ENCODE measurements around the gene ZIC1.

Gene ZIC1

GRCh38 chr3:147397155-147397874 is 11.8 kb upstream of the ZIC1 start:
- DNase-seq = no peak

DNA sequence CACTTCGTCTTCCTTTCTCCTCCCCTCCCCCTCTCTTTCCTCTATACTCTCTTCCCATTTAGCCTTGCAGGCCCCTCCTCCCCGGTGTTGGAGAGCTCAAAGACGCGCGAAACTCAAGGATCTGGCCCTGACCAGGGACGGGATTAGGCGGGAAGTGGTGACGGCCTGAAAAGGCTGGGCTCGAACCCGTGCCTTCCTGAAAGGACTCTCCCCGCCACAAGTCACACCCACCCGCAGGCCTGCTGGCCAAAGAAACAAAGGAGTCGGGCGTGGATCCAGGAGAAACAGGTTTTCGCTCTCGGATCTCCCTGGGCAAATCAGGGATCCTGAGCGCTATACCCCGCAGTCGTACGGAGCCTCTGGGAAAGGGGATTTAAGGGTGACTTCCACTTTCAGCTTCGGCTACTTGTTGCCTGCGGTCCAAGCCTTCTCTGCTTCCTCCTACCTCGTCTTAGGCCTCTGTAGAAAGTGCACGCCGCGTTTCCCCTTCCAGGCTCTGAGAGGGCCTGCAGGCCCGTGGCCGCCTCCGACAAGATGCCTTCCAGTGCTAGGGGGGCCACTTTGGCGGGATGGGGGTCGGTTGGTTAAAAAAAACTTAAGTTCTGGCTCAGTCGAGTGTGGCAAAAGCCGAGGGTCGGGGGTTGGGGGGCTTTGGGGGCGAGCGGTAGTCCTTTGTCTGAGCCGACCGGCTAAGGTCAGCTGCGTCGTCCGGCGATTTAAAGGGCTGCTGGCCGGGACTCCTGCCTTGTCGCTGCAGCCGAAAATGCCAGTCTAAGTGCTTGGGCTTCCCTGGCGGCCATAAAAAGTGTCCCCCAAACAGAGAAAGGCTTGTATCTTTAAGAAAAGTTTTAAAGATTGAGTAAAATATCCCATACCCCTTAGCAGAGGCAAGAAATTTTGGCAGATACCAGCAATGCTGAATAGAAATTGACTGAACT is 11.0 kb upstream of the ZIC1 start:
- no peak for DNase-seq

DNA sequence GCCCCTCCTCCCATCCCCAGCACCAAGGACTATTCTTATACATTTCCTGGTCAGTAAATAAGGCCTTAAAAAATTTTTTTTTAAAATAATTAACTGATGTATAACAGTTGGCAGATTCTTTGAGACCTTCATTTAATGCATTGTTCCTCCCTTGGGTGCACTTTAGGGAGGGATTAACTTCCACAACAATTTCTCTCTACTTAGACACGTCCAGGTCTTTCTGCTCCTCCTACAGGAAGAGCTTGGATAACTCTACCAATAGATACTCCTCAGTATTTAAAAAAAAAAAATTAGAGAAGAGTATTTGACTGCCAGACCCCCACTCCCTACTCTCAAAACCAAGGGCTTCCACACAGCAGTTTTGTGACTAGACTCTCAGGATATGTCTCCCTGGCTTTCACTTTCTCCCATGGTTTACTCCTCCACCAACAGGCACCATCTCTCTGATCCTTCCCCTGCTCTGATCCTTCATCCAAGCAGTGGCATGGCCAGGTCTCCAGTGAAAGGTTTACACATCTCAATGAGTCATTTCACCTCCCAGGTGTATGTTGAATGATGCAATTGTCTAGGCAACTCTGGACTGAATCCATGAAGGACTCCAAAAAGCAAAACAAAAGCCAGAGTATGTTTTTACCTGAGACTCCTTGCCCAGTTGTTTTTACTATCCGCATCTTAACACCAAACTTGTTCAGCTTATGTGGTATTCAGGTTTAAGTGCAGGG is 10.2 kb upstream of the ZIC1 start:
- no peak for DNase-seq

- DNase-seq = no peak
Observed at GRCh38 chr3:147400111-147400510, 9.1 kb upstream of the ZIC1 start.

GRCh38 chr3:147400999-147401398 is 8.2 kb upstream of the ZIC1 start:
- no peak for DNase-seq

DNA sequence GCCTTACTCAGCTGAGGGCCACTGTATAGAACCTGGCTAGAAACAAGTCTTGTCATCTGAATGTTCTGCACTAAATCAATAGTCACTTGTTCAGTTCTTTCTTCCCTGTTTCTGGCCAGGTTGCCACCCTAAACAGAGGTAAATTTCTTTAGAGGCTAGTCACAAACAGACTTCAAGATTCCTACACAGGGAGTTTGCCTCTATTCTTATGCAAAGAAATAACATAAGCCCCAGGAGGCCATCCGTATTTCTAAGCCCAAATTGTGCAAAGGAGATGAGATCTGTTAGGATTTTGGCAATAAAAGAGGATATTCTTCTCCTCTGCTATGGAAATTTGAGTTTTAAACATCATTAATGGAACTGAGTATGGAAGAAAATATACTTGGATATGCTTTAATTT is 7.7 kb upstream of the ZIC1 start:
- no peak for DNase-seq

DNA sequence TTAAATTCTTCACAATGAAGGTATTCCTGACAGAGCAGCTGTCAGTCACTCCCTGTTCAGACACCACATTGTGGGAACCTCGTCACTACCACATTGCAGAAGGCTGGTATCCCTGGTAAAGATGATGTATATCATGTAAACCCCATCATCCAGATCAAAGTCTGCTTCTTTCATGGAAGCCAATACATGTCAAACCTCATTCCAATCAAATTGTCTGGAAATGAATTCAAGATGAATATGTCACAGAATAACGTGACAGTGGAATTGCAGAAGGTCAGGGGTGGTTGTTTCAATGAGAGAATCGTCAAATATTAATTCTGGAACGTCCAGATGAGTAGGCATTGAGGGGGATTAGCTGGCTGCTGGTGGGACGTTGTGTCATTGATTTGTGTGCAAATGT is 7.0 kb upstream of the ZIC1 start:
- DNase-seq = no peak

GRCh38 chr3:147403511-147403910 is 5.7 kb upstream of the ZIC1 start:
- no peak for DNase-seq

GRCh38 chr3:147404000-147404799 is 5.0 kb upstream of the ZIC1 start:
- DNase-seq = no peak

GRCh38 chr3:147404800-147405230 is 4.3 kb upstream of the ZIC1 start:
- DNase-seq = no peak

GRCh38 chr3:147405231-147406027 is 3.7 kb upstream of the ZIC1 start:
- DNase-seq = no peak

DNA sequence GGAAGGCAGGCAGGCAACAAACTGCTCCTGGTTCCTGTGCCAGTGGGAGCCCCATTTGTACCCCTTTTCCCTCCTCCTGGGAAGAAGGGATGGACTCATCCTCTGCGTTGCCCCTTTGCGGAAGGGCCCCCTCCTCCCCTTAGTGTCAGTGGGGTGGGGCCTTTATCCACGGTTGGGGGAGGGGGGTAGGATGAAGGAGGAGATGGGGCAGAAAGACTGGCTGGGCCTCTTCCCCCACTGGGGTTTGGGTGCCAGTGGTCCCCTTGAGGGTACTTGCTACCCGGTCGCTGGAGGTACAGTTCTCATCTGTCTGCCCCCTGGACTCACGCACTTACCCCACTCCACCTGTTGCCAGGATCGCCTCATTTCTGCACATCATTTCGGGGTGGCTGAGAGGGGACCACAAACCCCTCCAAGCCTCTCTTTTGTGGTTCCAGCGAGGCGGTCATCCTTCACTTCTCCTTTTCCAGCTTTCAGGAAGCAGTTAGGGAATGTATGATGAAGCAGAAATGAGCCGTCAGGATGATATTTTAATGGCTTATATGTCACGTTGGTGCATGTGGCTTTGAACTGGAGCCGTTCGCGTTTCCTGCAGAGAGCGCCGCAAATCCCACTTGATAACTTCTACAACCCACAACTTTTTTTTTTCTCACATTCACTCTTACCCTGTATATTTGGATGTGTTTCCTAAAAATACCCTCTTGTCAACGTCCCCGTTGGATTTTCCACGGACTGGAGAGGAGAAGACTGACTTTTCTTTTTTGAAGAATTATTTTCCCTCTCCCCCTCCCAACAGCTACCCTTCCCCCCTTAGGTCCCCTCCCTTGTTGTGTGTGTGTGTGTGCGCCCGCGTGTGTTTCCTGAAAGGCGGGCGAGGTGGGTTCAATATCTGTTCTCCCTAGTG is 2.9 kb upstream of the ZIC1 start, which contains the start of gene ZIC4:
TSS of gene ZIC4 (minus strand) at position 516 of the 904 bp plus-strand sequence. CDS start 3,746 bp downstream, outside the sequence.
- no peak for DNase-seq

GRCh38 chr3:147407114-147407497 is 2.1 kb upstream of the ZIC1 start:
- no peak for DNase-seq

GRCh38 chr3:147407498-147408187 is 1.5 kb upstream of the ZIC1 start:
- no peak for DNase-seq

DNA sequence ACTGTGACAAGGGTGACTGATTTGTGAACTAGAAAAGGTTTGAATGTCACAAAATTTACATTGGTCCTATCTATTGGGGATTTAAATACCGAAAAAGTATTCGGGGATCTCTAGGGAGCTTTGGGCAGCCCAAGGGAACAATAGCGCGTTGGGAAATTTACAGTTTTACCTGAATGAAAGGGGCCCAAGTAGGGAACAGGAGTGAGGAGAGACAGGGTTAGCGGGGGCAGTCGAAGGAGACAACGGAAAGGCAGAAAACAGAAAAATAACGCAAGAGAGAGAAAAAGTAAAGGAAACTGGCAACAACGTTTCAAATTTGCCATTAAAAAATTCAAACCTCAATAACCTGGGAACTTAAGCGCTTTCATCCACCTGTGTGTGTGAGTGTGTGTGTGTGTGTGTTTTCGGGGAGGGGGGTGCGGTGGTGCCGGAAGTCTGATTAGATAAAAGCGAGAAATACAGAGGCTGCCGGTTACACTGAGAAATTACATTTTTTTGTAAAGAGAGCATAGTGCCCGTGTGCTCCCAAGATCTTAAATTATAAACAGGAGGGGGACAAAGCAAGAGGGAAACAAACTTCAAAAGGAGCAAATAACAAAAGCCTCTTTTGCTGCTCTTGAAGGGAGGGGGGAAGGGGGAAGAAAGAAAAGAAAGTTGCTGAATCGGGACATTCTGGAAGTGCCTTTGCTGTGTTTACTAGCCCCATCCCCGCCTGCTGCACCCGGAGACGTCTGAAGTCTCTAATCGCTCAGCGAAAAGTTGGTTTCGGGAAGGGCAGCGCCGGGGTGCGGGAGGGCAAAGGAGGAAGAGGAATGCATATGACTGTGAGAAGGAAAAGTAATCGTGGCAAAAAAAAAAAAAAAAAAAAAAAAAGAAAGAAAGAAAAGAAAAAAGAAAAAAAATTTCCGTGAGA is 721 bp upstream of the ZIC1 start:
- no peak for DNase-seq

DNA sequence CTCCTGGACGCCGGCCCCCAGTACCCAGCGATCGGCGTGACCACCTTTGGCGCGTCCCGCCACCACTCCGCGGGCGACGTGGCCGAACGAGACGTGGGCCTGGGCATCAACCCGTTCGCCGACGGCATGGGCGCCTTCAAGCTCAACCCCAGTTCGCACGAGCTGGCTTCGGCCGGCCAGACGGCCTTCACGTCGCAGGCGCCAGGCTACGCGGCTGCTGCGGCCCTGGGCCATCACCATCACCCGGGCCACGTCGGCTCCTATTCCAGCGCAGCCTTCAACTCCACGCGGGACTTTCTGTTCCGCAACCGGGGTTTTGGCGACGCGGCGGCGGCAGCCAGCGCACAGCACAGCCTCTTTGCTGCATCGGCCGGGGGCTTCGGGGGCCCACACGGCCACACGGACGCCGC is 956 bp downstream of the ZIC1 start:
- no peak for DNase-seq

- no peak for DNase-seq
Observed at GRCh38 chr3:147410526-147411237, 1.5 kb downstream of the ZIC1 start.

GRCh38 chr3:147411238-147411814 is 2.2 kb downstream of the ZIC1 start:
- DNase-seq = no peak

Data from stimulated activated CD4-positive, alpha-beta T cell treated with anti-CD3 and anti-CD28 coated beads, Interleukin-1b, Interleukin-23, amount 100 ng/mL, for 48 hours (primary cell).